Activated CD4-positive, alpha-beta T cell treated with anti-CD3 and anti-CD28 coated beads, Interleukin-2, amount 50 U/mL, for 1 hour (primary cell): Measurements from ENCODE around the gene UCHL1.
"Not testable (repeated sequence)": the region's sequence is repeated elsewhere in the genome, so short reads cannot be mapped to it uniquely, and the experiment has no call there.

Experiments used
- DNase-seq: peaks from one replicate; pipeline ENCODE4 v3.0.0-alpha.2; 2020

The UCHL1 gene

DNA sequence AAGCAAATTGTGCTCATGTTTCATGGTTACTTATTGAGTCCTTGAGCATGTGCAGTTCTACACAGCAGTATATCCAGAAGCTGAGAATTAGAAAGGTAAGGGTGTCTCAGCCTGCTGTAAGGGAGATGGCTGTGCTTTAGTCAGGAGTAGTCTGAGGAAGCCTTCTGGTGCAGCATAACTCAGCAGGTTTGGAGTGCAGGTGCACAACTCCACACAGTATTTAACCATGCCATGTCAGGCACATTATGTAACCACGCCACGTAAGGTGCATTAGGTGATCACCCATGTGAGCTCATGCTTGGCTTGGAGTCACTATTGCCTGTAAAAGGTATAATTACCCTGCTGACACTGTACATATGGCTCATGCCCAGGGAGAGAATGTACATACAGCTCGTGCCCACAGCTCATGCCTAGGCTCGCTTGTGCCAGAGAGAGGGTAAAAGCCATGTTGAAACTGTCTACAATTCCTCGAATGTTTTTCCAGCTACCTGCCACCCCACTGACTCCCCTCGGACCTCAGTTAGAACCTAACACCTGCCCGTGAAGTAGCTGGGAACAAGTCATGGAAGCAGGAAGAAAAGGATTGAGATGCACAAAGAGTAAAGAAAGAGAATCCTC lies 37.8 kb downstream of the UCHL1 start:
- DNase-seq: no peak

DNA sequence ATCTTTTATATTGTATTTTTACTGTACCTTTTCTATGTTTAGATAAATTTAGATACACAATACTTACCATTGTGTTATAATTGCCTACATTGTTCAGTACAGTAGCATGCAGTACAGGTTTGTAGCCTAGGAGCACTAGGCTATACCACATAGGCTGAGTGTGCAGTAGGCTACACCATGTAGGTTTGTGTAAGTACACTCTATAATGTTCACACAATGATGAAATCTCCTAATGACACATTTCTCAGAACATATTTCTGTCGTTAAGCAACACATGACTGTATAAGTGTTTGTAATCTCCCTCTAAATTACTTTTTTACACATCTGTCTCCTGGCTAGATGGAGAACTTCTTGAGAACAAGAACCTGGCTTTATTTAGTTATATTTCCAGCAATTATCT lies 40.3 kb downstream of the UCHL1 start:
- DNase-seq: no peak

DNA sequence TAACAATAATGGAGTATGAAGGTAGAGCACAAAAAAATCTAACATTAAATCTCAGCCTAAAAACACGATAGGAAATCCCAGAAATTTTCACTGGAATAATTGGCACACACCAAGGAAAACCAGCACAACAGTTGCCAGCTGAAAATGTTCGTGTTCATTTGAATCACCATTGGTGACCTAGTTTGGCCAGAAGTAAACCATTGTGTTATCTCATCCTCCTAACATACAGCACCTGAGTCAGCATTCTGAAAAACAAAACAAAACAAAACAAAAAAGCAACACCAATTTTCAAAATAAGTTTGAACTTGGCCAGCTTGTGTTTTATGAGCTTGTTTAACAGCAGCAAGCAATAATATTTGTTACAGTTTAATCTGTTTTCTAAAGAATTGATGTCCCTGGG lies 41.1 kb downstream of the UCHL1 start:
- DNase-seq: no peak

DNA sequence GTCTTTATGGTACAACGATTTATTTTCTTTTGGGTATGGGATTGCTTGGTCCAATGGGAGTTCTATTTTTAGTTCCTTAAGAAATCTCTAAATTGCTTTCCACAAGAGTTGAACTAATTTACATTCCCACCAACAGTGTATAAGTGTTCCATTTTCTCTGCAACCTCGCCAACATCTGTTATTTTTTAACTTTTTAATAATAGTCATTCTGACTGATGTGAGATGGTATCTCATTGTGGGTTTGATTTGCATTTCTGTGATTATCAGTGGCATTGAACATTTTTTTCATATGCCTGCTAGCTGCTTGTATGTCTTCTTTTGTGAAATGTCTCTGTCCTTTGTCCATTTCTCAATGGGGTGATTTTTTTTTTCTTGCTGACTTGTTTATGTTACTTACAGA lies 42.8 kb downstream of the UCHL1 start:
- DNase-seq: no peak

DNA sequence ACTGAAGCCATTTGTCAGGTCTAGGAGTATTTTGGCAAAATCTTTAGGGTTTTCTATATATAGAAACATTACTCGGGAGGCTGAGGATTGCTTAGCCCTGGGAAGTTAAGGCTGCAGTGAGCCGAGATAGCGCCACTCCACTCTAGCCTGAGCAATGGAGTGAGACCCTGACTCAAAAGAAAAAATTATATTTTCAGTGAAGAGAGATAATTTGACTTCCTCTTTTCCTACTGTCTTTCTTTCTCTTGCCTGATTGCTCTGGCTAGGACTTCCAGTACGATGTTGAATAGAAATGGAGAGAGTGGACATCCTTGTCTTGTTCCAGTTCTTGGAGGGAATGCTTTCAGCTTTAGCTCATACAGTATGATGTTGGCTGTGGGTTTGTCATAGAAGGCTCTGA lies 44.4 kb downstream of the UCHL1 start:
- no peak for DNase-seq

DNA sequence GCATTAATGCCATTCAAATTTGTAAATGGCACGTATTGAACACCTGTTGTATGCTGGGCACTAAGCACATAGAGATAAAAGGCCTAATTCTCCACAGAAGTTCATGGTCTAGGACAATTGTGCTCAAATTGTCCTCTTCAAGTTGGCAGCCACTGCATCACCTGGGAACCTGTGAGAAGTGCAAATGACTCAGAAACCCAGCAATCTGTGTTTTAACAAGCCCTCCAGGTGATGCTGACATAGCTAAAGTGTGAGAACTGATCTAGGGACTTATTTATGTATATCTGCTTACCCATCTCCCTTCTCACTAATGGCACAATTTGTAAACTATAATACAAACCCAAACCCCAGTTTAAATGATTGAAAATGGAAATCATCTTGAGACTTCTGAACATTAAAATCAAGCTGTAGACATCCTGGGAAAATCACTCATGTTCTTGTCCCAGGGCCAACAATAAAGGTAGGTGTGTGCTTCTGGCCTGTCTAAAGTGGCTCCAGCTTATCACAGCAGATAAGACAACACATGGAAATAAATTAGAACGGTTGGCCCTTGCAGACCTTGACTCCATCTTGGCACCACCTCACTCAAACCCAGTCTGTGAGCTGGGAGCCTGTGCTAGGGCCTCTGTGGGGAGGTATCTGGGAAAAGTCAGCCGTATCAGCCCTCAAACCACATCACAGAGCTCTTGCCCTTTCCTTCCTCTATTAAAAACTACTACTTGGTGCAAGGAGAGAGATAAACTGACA lies 46.8 kb downstream of the UCHL1 start:
- no peak for DNase-seq

DNA sequence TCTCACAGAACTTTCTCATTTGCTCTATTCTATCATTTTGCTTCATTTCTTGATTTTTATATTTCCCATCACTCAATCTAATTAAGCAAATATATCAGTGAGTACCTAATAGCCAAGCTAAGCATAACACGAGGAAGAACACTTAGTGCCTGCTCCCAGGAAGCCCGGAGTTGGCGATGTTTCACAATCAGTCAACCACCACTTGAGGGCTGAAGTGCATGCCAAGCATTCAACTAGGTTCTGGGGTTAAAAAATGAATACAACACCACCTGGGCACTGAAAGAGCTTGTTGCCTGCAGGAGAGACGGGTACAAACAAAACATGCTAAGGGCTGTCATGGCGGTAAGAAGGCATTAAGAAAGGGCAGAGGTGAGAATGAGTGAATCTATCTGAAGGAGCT lies 47.5 kb downstream of the UCHL1 start:
- no peak for DNase-seq

DNA sequence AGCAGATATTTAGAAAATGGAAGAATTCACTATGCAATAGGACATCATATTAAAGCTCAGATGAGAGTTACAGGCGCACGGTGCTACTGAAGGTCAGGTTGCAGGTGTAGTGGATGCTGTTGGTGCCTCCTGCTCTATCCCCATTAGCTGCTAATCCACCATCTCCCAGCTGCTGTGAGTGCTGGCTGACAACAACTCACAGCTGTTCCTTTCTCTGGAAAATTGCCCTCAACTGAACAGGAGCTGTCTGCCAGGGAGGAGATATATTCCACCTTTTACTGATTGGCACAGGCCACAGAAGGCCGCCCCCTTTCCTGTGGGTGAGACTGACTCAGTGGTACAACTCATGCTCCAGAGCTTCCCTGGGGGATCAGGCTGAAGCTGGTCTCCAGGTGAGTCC lies 48.7 kb downstream of the UCHL1 start:
- DNase-seq: no peak

DNA sequence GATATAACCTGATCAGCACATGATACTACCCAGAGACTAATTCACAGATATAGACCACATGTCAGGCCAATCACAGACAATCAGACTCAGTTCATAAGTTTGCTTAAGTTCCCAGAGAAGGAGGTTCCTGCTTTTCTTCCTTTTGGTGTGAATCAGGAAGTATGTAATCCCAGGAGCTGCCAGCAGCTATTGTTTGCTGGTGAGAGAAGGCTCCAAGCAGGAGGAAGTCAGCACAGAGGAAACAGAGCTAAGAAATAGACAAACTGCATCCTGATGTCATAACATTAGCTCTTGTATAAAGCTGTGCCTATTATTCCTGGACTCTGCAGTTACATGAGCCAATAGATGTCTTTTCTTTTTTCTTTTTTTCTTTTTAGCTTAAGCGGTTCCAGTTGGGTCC lies 50.9 kb downstream of the UCHL1 start:
- no peak for DNase-seq

DNA sequence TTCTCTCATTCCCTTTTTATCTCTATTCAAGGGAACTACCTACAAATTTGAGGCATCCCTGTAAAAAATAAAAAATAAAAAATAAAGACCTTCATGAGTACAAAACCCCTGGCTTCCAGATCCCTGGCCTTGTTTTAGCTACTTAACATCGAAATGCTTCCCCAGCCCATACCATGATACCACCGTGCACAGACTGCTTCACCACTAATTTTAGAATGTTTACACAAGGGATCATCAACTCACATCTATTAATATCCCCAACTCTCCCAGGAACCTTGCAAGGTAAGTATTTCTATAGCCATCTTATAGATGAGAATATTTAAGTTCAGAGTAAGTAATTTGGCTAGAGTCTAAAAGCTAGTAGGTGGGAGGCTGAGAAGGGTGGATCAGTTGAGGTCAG lies 51.7 kb downstream of the UCHL1 start:
- no peak for DNase-seq

DNA sequence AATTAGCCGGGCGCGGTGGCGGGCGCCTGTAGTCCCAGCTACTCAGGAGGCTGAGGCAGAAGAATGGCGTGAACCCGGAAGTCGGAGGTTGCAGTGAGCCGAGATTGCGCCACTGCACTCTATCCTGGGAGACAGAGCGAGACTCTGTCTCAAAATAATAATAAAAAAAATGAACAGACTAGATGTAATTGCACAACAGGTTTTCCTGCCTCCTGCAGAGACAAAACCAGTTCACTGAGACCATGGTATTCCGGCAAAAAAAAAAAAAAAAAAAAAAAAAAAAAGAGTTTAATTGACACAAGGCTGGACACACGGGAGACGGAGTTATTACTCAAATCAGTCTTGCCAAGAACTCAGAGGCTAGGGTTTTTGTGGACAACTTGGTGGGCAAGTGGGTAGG lies 58.7 kb downstream of the UCHL1 start:
- DNase-seq: not testable (repeated sequence)

DNA sequence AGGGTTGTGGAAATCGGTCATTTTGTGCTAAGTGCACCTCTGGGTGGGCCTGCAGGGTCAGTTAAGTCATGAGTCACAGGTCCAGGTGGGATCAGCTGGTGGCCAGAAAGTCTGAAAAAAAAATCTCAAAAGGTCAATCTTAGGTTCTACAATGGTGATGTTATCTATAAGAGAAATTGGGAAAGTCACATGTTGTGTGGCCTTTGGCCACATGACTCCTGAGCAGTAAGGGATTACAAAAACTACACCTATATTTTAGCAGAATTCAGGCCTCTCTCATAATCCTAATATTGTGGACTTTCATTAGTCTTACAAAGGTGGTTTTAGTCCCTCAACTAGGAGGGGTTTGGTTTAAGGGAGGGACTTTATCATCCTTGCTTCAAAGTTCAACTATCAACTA lies 59.1 kb downstream of the UCHL1 start:
- no peak for DNase-seq
